OCI-LY1 (cell line): Measurements from ENCODE around the gene CAMTA1.

ENCODE experiments used
- H2AFZ ChIP-seq: fragments of 200-600 bp; sonication (generic), shearing (Covaris generic); 2 replicates; pipeline ENCODE4 v1.6.0; 2014; ENCODE audit warnings: antibody characterized with exemption, mild to moderate bottlenecking, low read length
- H3F3A ChIP-seq: fragments of 200-600 bp; sonication (generic), shearing (Covaris generic); 2 replicates; pipeline ENCODE4 v1.6.0; 2014; ENCODE audit warnings: mild to moderate bottlenecking, antibody characterized with exemption, low read length, moderate library complexity; ENCODE audit not compliant: insufficient read depth
- H3K27ac ChIP-seq: fragments of 200-600 bp; sonication (generic); 2 replicates; pipeline ENCODE4 v1.5.1; 2014; ENCODE audit warnings: low read length, mixed run types, mild to moderate bottlenecking, low read depth; ENCODE audit not compliant: poor library complexity, severe bottlenecking
- H3K27me3 ChIP-seq: fragments of 200-600 bp; sonication (generic); 2 replicates; pipeline ENCODE4 v1.6.0; 2014; ENCODE audit warnings: antibody characterized with exemption, mild to moderate bottlenecking, low read length, moderate library complexity; ENCODE audit not compliant: insufficient read depth
- H3K36me3 ChIP-seq: fragments of 200-600 bp; sonication (generic); 2 replicates; pipeline ENCODE4 v1.6.1; 2014; ENCODE audit warnings: mild to moderate bottlenecking, antibody characterized with exemption, low read length, moderate library complexity, mixed read lengths; ENCODE audit not compliant: insufficient read depth
- H3K4me1 ChIP-seq: fragments of 200-600 bp; sonication (generic); 2 replicates; pipeline ENCODE4 v1.5.1; 2014; ENCODE audit warnings: mild to moderate bottlenecking, low read length, moderate library complexity; ENCODE audit not compliant: insufficient read depth, severe bottlenecking
- H3K4me2 ChIP-seq: fragments of 200-600 bp; sonication (generic), shearing (Covaris generic); 2 replicates; pipeline ENCODE4 v1.6.1; 2014; ENCODE audit warnings: low read length
- H3K4me3 ChIP-seq: fragments of 200-600 bp; sonication (generic); 2 replicates; pipeline ENCODE4 v1.5.1; 2014; ENCODE audit warnings: low read length, low read depth, mild to moderate bottlenecking, mixed read lengths; ENCODE audit not compliant: poor library complexity, severe bottlenecking
- H3K79me2 ChIP-seq: fragments of 200-600 bp; shearing (Covaris generic); 2 replicates; pipeline ENCODE4 v1.6.1; 2016; ENCODE audit warnings: mixed run types, low read length, mixed read lengths; ENCODE audit not compliant: insufficient read depth
- H3K9ac ChIP-seq: fragments of 200-600 bp; sonication (generic), shearing (Covaris generic); 2 replicates; pipeline ENCODE4 v1.6.1; 2014; ENCODE audit warnings: mild to moderate bottlenecking, low read length, mixed read lengths
- H3K9me2 ChIP-seq: fragments of 200-600 bp; sonication (generic), shearing (Covaris generic); 2 replicates; pipeline ENCODE4 v1.6.1; 2014; ENCODE audit warnings: low read depth, mild to moderate bottlenecking, low read length, mixed read lengths
- H3K9me3 ChIP-seq: fragments of 200-600 bp; shearing (Covaris generic); 2 replicates; pipeline ENCODE4 v1.6.1; 2014; ENCODE audit warnings: low read length, mixed read lengths
- H4K20me1 ChIP-seq: fragments of 200-600 bp; sonication (generic), shearing (Covaris generic); 2 replicates; pipeline ENCODE4 v1.6.0; 2016; ENCODE audit warnings: mild to moderate bottlenecking, low read length; ENCODE audit not compliant: insufficient read depth
- EZH2 ChIP-seq: fragments of 200-600 bp; sonication (generic), shearing (Covaris generic); IDR thresholded peaks from 2 replicates; pipeline ENCODE4 v1.8.0; 2017; ENCODE audit warnings: borderline replicate concordance, mixed run types, mild to moderate bottlenecking, antibody characterized with exemption, low read length, moderate library complexity, mixed read lengths
- TF ChIP-seq, protein P1 (sequence below): fragments of 200-600 bp; sonication (generic), shearing (Covaris generic); IDR thresholded peaks from 2 replicates; pipeline ENCODE4 v1.5.1; 2017; ENCODE audit warnings: mild to moderate bottlenecking, antibody characterized with exemption, low read length, moderate library complexity, mixed read lengths

CAMTA1 gene

DNA sequence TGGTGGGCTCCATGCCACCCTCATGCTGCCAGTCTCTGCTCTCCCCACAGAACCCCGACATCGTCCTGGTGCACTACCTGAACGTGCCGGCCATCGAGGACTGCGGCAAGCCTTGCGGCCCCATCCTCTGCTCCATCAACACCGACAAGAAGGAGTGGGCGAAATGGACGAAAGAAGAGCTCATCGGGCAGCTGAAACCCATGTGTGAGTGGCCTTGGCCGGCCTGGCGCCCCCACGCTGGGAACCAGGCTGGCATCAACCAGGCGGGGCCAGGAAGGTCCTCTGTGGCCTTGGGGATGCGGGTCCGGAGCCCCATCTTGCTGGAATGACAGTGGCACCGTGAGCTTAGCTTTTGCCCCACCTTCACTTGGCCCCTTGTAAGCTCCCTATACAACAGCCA is 855.1 kb downstream of the CAMTA1 start:
- Histone ChIP-seq H3F3A (no peaks in the 10 kb centered on the region), H2AFZ (no peak overlapping the region), H3K27me3 (no peaks in the 10 kb centered on the region; the same call in 1 of the 2 replicates), H3K9me3 (no peaks in the 10 kb centered on the region), H3K27ac (no peak overlapping the region), H3K4me3 (no peak overlapping the region), H3K79me2 (no peaks in the 10 kb centered on the region), H3K9ac (no peak overlapping the region), H3K4me1 (no peaks in the 10 kb centered on the region), H3K4me2 (no peak overlapping the region), H3K9me2 (no peaks in the 10 kb centered on the region), H4K20me1 (no peaks in the 10 kb centered on the region), H3K36me3 (no peaks in the 10 kb centered on the region)
- TF ChIP-seq EZH2: no peak
- TF ChIP-seq, protein P1, sequence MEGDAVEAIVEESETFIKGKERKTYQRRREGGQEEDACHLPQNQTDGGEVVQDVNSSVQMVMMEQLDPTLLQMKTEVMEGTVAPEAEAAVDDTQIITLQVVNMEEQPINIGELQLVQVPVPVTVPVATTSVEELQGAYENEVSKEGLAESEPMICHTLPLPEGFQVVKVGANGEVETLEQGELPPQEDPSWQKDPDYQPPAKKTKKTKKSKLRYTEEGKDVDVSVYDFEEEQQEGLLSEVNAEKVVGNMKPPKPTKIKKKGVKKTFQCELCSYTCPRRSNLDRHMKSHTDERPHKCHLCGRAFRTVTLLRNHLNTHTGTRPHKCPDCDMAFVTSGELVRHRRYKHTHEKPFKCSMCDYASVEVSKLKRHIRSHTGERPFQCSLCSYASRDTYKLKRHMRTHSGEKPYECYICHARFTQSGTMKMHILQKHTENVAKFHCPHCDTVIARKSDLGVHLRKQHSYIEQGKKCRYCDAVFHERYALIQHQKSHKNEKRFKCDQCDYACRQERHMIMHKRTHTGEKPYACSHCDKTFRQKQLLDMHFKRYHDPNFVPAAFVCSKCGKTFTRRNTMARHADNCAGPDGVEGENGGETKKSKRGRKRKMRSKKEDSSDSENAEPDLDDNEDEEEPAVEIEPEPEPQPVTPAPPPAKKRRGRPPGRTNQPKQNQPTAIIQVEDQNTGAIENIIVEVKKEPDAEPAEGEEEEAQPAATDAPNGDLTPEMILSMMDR: no peak

DNA sequence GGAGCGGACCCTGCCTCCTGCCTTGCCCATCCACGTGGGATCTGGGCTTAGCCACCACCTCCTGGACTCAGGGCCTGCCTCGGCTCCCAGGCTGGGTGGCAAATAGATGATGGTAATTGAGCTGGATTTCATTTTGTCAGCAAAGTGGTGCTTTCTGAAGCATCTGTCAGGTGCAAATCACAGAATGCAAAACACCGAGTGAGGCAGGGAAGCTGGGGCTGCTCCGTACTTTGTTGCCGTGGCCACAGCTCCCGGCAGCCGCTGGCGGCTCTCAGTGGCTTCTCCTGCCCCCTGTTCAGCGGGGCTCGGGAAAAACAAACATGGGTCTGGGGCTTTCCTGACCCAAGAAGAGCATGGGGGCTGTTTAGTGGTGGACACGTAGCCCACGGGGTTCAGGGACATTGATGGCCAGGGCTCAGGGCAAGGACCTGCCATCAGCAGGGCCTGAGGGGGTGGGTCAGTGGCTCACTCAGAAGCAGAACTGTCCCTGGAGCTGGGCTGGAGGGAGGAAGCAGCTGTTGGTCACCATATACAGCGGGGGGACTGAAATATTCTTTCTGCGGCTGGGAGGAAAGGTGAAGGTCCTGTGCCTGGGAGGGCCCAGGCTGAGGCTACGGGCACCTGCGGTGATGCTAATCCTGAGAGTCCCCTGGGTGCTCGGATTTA is 855.8 kb downstream of the CAMTA1 start:
- no peaks in the 10 kb centered on the region for H3K9me2 ChIP-seq
- H3K79me2 ChIP-seq: no peaks in the 10 kb centered on the region
- no peak overlapping the region for H3K4me2 ChIP-seq
- no peaks in the 10 kb centered on the region for H3F3A ChIP-seq
- H2AFZ ChIP-seq: no peak overlapping the region
- TF ChIP-seq, protein P1: no peak
- TF ChIP-seq EZH2: no peak
- no peaks in the 10 kb centered on the region for H3K4me1 ChIP-seq
- no peaks in the 10 kb centered on the region; the same call in 1 of the 2 replicates for H3K27me3 ChIP-seq
- H3K9ac ChIP-seq: no peak overlapping the region
- no peaks in the 10 kb centered on the region for H3K36me3 ChIP-seq
- H3K27ac ChIP-seq: no peak overlapping the region
- H4K20me1 ChIP-seq: no peaks in the 10 kb centered on the region
- H3K4me3 ChIP-seq: no peak overlapping the region
- H3K9me3 ChIP-seq: no peaks in the 10 kb centered on the region

DNA sequence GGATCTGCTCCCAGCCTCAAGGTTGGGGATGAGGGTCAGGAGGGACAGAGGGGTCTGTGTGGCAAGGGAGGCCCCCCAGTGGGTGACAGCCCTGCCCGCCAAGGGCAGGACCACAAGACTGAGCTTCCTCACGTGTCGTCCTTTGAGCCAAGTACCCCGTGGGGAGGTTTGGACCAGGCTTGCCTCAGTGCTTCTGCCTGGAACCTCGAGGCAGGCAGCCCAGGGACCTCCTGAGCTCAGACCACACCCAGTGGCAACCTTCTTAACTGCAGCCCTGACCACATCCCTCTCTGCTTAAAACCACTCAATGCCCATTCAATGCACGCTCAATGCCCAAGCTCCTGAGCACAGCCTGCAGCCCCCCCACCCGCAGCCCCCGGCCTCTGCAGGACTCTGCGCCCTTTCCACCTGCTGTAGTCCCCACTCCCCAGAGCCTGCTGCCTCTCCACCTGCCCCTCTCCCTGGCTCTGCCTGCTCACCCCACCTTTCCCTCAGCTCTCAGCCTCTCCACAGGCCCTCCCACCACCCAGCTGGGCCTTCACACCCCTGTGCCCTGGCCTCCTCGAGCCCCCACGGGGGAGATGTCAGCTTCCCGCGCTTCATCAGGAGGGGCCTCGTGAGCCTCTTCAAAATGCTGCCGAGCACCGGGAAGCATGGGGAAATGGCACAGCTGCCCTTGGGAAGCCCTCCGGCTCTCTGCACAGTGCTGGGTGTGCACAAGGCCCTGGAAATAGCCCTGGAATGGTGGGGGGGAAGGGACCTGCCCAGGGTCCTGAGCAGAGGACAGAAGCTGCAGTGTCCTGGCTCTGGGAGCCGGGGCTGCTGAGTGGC is 856.5 kb downstream of the CAMTA1 start:
- H3K9me3 ChIP-seq: no peaks in the 10 kb centered on the region
- no peaks in the 10 kb centered on the region for H3K79me2 ChIP-seq
- no peak overlapping the region for H2AFZ ChIP-seq
- H3K27me3 ChIP-seq: no peaks in the 10 kb centered on the region; the same call in 1 of the 2 replicates
- no peaks in the 10 kb centered on the region for H3F3A ChIP-seq
- H4K20me1 ChIP-seq: no peaks in the 10 kb centered on the region
- H3K4me3 ChIP-seq: no peak overlapping the region
- no peaks in the 10 kb centered on the region for H3K4me1 ChIP-seq
- H3K4me2 ChIP-seq: no peak overlapping the region
- H3K27ac ChIP-seq: no peak overlapping the region
- H3K36me3 ChIP-seq: no peaks in the 10 kb centered on the region
- no peaks in the 10 kb centered on the region for H3K9me2 ChIP-seq
- H3K9ac ChIP-seq: no peak overlapping the region
- no peak for TF ChIP-seq EZH2
